Peyer's patch (tissue), 4 donors: ENCODE results near the gene MBTPS1. TPM values are rescaled to one million over a fixed set of nuclear protein-coding genes. Genes with fewer than 3 reads are reported as not detected.

Source experiments
- DNase-seq, 3 donors: peaks; one replicate each; pipeline ENCODE4 v3.0.0-alpha.2; 2017 to 2019
- H3K27ac ChIP-seq, 4 donors: fragments of 200-600 bp; sonication (generic); one replicate each; pipeline ENCODE4 v1.5.1; 2016 to 2019
- H3K27me3 ChIP-seq, 2 donors: fragments of 200-600 bp; sonication (generic); one replicate each; pipeline ENCODE4 v1.5.1; 2019
- H3K36me3 ChIP-seq, 3 donors: fragments of 200-600 bp; sonication (generic); one replicate each; pipeline ENCODE4 v1.5.1; 2016 to 2019
- H3K4me1 ChIP-seq, 4 donors: fragments of 200-600 bp; sonication (generic); one replicate each; pipeline ENCODE4 v1.5.1; 2016 to 2019
- H3K4me3 ChIP-seq, 4 donors: fragments of 200-600 bp; sonication (generic); 1 replicate in 3 of 4; 2 replicates in 1 of 4; pipeline ENCODE4 v1.5.1; 2016 to 2019; ENCODE audit warnings: mild to moderate bottlenecking in 1 of 4
- H3K9me3 ChIP-seq, 4 donors: fragments of 200-600 bp; sonication (generic); one replicate each; pipeline ENCODE4 v1.5.1; 2016 to 2019; ENCODE audit warnings: mild to moderate bottlenecking in 1 of 4
- CTCF ChIP-seq, 6 experiments: fragments of 450-650 bp in 4 of 6; fragments of 200-600 bp in 2 of 6; sonication (generic) in 1 of 6; IDR thresholded peaks; one replicate each; pipeline ENCODE4 v1.5.1; 2017 to 2019; ENCODE audit warnings: antibody characterized with exemption in 6 of 6, mild to moderate bottlenecking in 3 of 6, moderate library complexity in 1 of 6
- POLR2A ChIP-seq, 2 donors: fragments of 450-650 bp; IDR thresholded peaks; one replicate each; pipeline ENCODE4 v1.5.1; 2017; ENCODE audit warnings: antibody characterized with exemption in 2 of 2, mild to moderate bottlenecking in 2 of 2, moderate library complexity in 2 of 2
- total RNA-seq, 4 donors: library from RNA; depleted of rRNA; stranded (reverse); fragments of >200 nt; gene quantifications; one replicate each; pipeline ENCODE4 v1.1.0, GENCODE V29; 2016

MBTPS1 gene
- total RNA-seq, 4 donors from 2014 or later: 79.0 to 104 (median 91.7) TPM

DNA sequence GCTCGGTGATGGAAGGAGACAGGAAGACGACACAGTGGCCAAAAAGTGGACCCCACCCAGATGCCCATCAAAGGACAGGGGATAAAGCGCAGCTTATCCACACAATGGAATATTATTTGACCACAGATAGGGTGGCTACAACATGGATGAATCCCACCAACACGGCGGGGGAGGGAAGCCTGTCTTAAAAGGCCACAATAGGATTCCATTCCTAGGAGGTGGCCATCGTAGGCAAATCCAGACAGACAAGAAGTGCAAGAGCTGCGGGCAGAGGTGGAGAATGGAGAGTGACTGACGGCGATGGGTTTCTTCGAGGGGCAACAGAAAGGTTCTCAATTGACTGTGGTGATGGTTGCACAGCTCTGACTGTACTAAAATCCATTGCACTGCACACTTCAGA is 90.1 kb downstream of the MBTPS1 start:
- Histone ChIP-seq H3K27me3 (no peaks in the 10 kb centered on the region), H3K27ac (no peak overlapping the region), H3K9me3 (peaks cover 0 to 4% (median 0%) of the 10 kb centered on the region in 4 donors), H3K36me3 (no peaks in the 10 kb centered on the region), H3K4me1 (no peaks in the 10 kb centered on the region), H3K4me3 (no peak overlapping the region)
- no peak for TF ChIP-seq CTCF (IDR thresholded peaks at IDR 0.05)
- no peak for TF ChIP-seq POLR2A (IDR thresholded peaks at IDR 0.05)
- DNase-seq: no peak

- TF ChIP-seq CTCF (IDR thresholded peaks at IDR 0.05) (no peak), POLR2A (IDR thresholded peaks at IDR 0.05) (no peak)
- Histone ChIP-seq H3K27me3 (no peaks in the 10 kb centered on the region), H3K27ac (no peak overlapping the region), H3K4me3 (no peak overlapping the region), H3K4me1 (no peaks in the 10 kb centered on the region), H3K9me3 (peaks cover 0 to 5% (median 0%) of the 10 kb centered on the region in 4 donors), H3K36me3 (no peaks in the 10 kb centered on the region)
- no peak for DNase-seq
Observed at GRCh38 chr16:84024854-84025253, 91.9 kb downstream of the MBTPS1 start.

GRCh38 chr16:84022644-84023043 is 94.1 kb downstream of the MBTPS1 start:
- Histone ChIP-seq H3K36me3 (no peaks in the 10 kb centered on the region), H3K9me3 (peaks cover 0 to 5% (median 0%) of the 10 kb centered on the region in 4 donors), H3K27me3 (no peaks in the 10 kb centered on the region), H3K4me1 (no peaks in the 10 kb centered on the region), H3K4me3 (no peak overlapping the region), H3K27ac (no peak overlapping the region)
- TF ChIP-seq CTCF (IDR thresholded peaks at IDR 0.05) (no peak), POLR2A (IDR thresholded peaks at IDR 0.05) (no peak)
- DNase-seq: no peak

- H3K9me3 ChIP-seq: peaks cover 0 to 5% (median 0%) of the 10 kb centered on the region in 4 donors
- no peak for DNase-seq
- no peak overlapping the region for H3K4me3 ChIP-seq
- H3K36me3 ChIP-seq: no peaks in the 10 kb centered on the region
- TF ChIP-seq POLR2A (IDR thresholded peaks at IDR 0.05): no peak
- TF ChIP-seq CTCF (IDR thresholded peaks at IDR 0.05): no peak
- no peak overlapping the region for H3K27ac ChIP-seq
- no peaks in the 10 kb centered on the region for H3K27me3 ChIP-seq
- no peaks in the 10 kb centered on the region for H3K4me1 ChIP-seq
Observed at GRCh38 chr16:84021488-84021887, 95.3 kb downstream of the MBTPS1 start.

DNA sequence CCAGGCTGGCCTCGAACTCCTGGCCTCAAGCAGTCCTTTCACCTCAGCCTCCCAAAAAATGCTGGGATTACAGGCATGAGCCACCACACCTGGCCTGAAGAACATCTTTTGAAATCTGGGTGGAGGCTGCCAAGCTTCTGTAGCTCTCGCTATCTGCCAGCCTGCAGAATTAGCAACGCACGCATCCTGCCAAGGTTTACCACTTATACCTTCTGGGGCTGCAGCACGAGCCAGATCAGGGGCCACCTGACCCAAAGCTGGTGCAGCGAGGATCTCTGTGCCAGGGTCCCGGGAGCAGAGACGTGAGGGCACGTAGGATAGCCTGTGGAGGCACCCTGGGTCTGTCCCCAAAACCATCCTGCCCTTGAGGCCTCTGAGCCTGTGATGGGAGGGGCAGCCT is 96.4 kb downstream of the MBTPS1 start:
- Histone ChIP-seq H3K4me1 (no peaks in the 10 kb centered on the region), H3K4me3 (no peak overlapping the region), H3K36me3 (no peaks in the 10 kb centered on the region), H3K27ac (no peak overlapping the region), H3K9me3 (peaks cover 0 to 5% (median 0%) of the 10 kb centered on the region in 4 donors), H3K27me3 (no peaks in the 10 kb centered on the region)
- TF ChIP-seq POLR2A (IDR thresholded peaks at IDR 0.05): no peak
- DNase-seq: no peak

GRCh38 chr16:84018710-84019109 is 98.0 kb downstream of the MBTPS1 start:
- Histone ChIP-seq H3K27ac (no peak overlapping the region), H3K27me3 (no peaks in the 10 kb centered on the region), H3K9me3 (peaks cover 0 to 5% (median 0%) of the 10 kb centered on the region in 4 donors), H3K4me1 (no peaks in the 10 kb centered on the region), H3K36me3 (no peaks in the 10 kb centered on the region), H3K4me3 (no peak overlapping the region)
- TF ChIP-seq POLR2A (IDR thresholded peaks at IDR 0.05) (no peak), CTCF (IDR thresholded peaks at IDR 0.05) (no peak)
- no peak for DNase-seq
